ENCODE data around the gene RAB6B.
A peak's percentile ranks its signal among the peaks of the same experiment; 100 is the strongest.

RAB6B gene

DNA sequence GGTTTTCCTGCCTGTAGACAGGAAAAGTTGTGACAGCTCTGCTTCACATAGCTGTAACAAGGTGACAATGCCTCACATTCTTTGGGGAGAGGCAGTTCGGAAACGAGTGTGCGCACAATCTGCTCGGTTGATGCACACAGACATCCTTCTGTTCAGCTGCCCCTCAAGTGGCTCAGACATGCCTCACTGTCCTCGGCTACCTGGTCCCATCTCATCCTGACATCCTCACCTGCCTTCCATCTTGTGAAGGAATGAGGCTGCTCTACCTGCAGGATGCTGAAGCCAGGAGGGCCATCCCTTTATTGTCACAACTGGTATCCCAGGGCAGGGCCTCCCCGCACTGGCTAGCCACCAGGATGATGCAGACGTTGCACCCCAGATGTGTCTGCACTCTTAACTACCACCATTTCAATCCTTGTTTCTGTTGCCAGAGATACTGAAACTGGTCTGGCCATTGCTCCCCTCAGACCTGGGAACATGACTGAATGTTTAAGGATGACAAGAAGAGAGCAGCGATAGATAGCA, 70.7 kb downstream of the RAB6B start:
- Histone ChIP-seq H3K4me1 (ENCODE audit: control insufficient read depth, insufficient read depth, low read length) (no peaks in the 10 kb centered on the region), H3K9me3 (ENCODE audit: control insufficient read depth, insufficient read depth, low read depth, low read length) (no peaks in the 10 kb centered on the region), H3K4me3 (ENCODE audit: low read depth, low read length) (no peak overlapping the region), H3K27ac (ENCODE audit: extremely low read depth, low read depth, low read length) (no peak overlapping the region), H3K36me3 (ENCODE audit: control insufficient read depth in 2 of 2, insufficient read depth in 1 of 2, low read length in 2 of 2) (peaks cover 7 to 69% of the 10 kb centered on the region in 2 experiments; a peak in 2 of 3 replicates)
- ChIA-PET POLR2A (no interaction called here), CTCF (no interaction called here)
- TF ChIP-seq ZNF311 (tag by site-specific recombination; IDR thresholded peaks at IDR 0.05; ENCODE audit: borderline replicate concordance) (no peak), ZNF76 (tag by site-specific recombination; IDR thresholded peaks at IDR 0.05; ENCODE audit: borderline replicate concordance, low read depth) (no peak), ZNF274 (IDR thresholded peaks at IDR 0.05; ENCODE audit: low read length) (no peak), ZNF274 (tag by site-specific recombination; IDR thresholded peaks at IDR 0.05; ENCODE audit: borderline replicate concordance) (no peak), ZNF394 (tag by site-specific recombination; IDR thresholded peaks at IDR 0.05; ENCODE audit: borderline replicate concordance) (no peak), KLF8 (tag by site-specific recombination; IDR thresholded peaks at IDR 0.05) (no peak), ZNF350 (tag by site-specific recombination; IDR thresholded peaks at IDR 0.05) (no peak), ZNF521 (tag by site-specific recombination; IDR thresholded peaks at IDR 0.05) (no peak), KLF16 (tag by site-specific recombination; IDR thresholded peaks at IDR 0.05) (no peak)
- TF ChIP-seq, protein P1, sequence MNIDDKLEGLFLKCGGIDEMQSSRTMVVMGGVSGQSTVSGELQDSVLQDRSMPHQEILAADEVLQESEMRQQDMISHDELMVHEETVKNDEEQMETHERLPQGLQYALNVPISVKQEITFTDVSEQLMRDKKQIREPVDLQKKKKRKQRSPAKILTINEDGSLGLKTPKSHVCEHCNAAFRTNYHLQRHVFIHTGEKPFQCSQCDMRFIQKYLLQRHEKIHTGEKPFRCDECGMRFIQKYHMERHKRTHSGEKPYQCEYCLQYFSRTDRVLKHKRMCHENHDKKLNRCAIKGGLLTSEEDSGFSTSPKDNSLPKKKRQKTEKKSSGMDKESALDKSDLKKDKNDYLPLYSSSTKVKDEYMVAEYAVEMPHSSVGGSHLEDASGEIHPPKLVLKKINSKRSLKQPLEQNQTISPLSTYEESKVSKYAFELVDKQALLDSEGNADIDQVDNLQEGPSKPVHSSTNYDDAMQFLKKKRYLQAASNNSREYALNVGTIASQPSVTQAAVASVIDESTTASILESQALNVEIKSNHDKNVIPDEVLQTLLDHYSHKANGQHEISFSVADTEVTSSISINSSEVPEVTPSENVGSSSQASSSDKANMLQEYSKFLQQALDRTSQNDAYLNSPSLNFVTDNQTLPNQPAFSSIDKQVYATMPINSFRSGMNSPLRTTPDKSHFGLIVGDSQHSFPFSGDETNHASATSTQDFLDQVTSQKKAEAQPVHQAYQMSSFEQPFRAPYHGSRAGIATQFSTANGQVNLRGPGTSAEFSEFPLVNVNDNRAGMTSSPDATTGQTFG (tag by site-specific recombination; IDR thresholded peaks at IDR 0.05; ENCODE audit: borderline replicate concordance), result no peak
- TF ChIP-seq, protein P2, sequence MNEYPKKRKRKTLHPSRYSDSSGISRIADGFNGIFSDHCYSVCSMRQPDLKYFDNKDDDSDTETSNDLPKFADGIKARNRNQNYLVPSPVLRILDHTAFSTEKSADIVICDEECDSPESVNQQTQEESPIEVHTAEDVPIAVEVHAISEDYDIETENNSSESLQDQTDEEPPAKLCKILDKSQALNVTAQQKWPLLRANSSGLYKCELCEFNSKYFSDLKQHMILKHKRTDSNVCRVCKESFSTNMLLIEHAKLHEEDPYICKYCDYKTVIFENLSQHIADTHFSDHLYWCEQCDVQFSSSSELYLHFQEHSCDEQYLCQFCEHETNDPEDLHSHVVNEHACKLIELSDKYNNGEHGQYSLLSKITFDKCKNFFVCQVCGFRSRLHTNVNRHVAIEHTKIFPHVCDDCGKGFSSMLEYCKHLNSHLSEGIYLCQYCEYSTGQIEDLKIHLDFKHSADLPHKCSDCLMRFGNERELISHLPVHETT (tag by site-specific recombination; IDR thresholded peaks at IDR 0.05), result no peak
- TF ChIP-seq, protein P3, sequence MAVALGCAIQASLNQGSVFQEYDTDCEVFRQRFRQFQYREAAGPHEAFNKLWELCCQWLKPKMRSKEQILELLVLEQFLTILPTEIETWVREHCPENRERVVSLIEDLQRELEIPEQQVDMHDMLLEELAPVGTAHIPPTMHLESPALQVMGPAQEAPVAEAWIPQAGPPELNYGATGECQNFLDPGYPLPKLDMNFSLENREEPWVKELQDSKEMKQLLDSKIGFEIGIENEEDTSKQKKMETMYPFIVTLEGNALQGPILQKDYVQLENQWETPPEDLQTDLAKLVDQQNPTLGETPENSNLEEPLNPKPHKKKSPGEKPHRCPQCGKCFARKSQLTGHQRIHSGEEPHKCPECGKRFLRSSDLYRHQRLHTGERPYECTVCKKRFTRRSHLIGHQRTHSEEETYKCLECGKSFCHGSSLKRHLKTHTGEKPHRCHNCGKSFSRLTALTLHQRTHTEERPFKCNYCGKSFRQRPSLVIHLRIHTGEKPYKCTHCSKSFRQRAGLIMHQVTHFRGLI (tag by site-specific recombination; IDR thresholded peaks at IDR 0.05), result no peak

DNA sequence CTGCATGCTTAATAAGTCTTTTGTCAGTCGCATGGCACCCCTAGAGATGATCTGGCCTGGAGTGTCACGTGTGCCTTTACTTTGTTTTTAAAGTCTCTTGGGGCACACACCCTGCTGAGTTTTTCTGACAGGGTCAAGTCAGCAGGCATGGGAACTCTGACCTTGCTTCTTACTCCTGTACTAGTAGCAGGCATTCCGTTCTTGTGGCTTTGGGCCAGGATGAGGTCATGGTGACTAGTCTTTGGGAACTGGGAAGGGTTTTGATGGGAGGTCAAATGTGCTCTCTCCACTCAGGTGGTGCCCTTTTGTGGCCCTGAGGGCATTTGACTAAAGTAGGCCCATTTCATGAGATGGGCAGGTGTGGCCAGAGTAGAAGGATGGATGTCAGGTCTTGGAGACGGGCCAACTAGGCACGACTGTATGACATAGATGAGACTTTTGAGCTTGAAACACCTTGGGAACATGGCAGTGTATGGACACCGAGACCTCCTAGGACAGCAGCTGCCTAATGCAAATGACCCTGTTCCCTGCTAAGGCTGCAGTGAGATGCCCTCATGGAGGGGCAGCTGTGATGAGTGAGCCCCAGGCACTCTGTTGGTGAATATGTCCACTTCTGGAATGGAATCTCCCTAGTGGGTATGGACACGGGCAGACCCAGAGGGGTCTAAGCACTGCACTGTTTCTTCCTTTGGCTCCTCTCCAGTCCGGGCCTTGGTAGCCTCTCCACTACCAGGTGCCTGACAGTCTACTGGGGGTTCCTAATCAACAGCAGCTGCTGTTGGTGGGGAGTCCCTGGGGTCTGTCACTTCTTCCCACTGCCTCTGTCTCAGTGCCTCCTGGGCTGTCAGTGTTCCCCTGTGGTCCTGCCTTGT, 73.7 kb downstream of the RAB6B start:
- no peak for TF ChIP-seq ZNF324 (tag by site-specific recombination; IDR thresholded peaks at IDR 0.05)
- no peak for TF ChIP-seq ZNF394 (tag by site-specific recombination; IDR thresholded peaks at IDR 0.05; ENCODE audit: borderline replicate concordance)
- 0 out of 2 replicates have a peak, but pooled peaks have one; percentile 49 for TF ChIP-seq OSR2 (tag by site-specific recombination; IDR thresholded peaks at IDR 0.05)
- no peak for TF ChIP-seq ZNF211 (tag by site-specific recombination; IDR thresholded peaks at IDR 0.05; ENCODE audit: low read depth)
- TF ChIP-seq, protein P4, sequence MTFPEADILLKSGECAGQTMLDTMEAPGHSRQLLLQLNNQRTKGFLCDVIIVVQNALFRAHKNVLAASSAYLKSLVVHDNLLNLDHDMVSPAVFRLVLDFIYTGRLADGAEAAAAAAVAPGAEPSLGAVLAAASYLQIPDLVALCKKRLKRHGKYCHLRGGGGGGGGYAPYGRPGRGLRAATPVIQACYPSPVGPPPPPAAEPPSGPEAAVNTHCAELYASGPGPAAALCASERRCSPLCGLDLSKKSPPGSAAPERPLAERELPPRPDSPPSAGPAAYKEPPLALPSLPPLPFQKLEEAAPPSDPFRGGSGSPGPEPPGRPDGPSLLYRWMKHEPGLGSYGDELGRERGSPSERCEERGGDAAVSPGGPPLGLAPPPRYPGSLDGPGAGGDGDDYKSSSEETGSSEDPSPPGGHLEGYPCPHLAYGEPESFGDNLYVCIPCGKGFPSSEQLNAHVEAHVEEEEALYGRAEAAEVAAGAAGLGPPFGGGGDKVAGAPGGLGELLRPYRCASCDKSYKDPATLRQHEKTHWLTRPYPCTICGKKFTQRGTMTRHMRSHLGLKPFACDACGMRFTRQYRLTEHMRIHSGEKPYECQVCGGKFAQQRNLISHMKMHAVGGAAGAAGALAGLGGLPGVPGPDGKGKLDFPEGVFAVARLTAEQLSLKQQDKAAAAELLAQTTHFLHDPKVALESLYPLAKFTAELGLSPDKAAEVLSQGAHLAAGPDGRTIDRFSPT (tag by site-specific recombination; IDR thresholded peaks at IDR 0.05), result peak; percentile 42; the same call in 1 of the 2 replicates
- Histone ChIP-seq H3K4me1 (ENCODE audit: control insufficient read depth, insufficient read depth, low read length) (no peaks in the 10 kb centered on the region), H3K9me3 (ENCODE audit: control insufficient read depth, insufficient read depth, low read depth, low read length) (no peaks in the 10 kb centered on the region), H3K4me3 (ENCODE audit: low read depth, low read length) (no peak overlapping the region), H3K27ac (ENCODE audit: extremely low read depth, low read depth, low read length) (no peak overlapping the region), H3K36me3 (ENCODE audit: control insufficient read depth in 2 of 2, insufficient read depth in 1 of 2, low read length in 2 of 2) (peaks cover 13 to 88% of the 10 kb centered on the region in 2 experiments; a peak in 2 of 3 replicates)
- ChIA-PET CTCF (interaction anchor here (0.7 to 5.8 kb wide), 3 partner anchors 73 to 390 kb away, joined by 4 to 45 read pairs (median 12); no protein-coding TSS in a partner anchor), POLR2A (no interaction called here)

Measured in HEK293 (cell line).